CD14-positive monocyte (primary cell): ENCODE data around the gene PCDHA10. TPM values are rescaled to one million over a fixed set of nuclear protein-coding genes. Genes with fewer than 3 reads are reported as not detected.

Experiments used
- DNase-seq, 3 donors: peaks; one replicate each; pipeline ENCODE4 v3.0.0-alpha.2; 2011 to 2022
- H2AFZ ChIP-seq: 2 replicates; pipeline ENCODE4 v1.6.0; 2012; ENCODE audit warnings: mild to moderate bottlenecking, low read depth, low read length, inconsistent platforms; ENCODE audit not compliant: insufficient read depth, poor library complexity, severe bottlenecking
- H3K27ac ChIP-seq, 2 donors: 1 replicate in 1 of 2; 2 replicates in 1 of 2; pipeline ENCODE4 v1.5.1; 2012 to 2013; ENCODE audit warnings: low read length in 2 of 2, control low read depth in 1 of 2, inconsistent platforms in 1 of 2, low read depth in 1 of 2, mild to moderate bottlenecking in 1 of 2
- H3K27me3 ChIP-seq, 2 donors: one replicate each; pipeline versions ENCODE4 v1.6.0 to v1.6.1; 2011 to 2013; ENCODE audit warnings: low read length in 2 of 2; ENCODE audit not compliant: control insufficient read depth in 2 of 2, insufficient read depth in 2 of 2
- H3K36me3 ChIP-seq, 2 donors: replicated peaks in 1 of 2; 1 replicate in 1 of 2; 2 replicates in 1 of 2; pipeline versions ENCODE4 v1.5.1 to v1.6.1; 2012 to 2013; ENCODE audit warnings: low read length in 2 of 2, control low read depth in 1 of 2, inconsistent platforms in 1 of 2, mild to moderate bottlenecking in 1 of 2; ENCODE audit not compliant: insufficient read depth in 2 of 2, control insufficient read depth in 1 of 2
- H3K4me1 ChIP-seq, 2 donors: 1 replicate in 1 of 2; 2 replicates in 1 of 2; pipeline versions ENCODE4 v1.5.1 to v1.6.1; 2012 to 2013; ENCODE audit warnings: low read length in 2 of 2, control low read depth in 1 of 2, inconsistent platforms in 1 of 2, mild to moderate bottlenecking in 1 of 2, moderate library complexity in 1 of 2; ENCODE audit not compliant: insufficient read depth in 2 of 2, control insufficient read depth in 1 of 2
- H3K4me2 ChIP-seq: replicated peaks from 2 replicates; pipeline ENCODE3; 2012; ENCODE audit warnings: low read length, moderate library complexity, mild to moderate bottlenecking; ENCODE audit not compliant: poor library complexity, severe bottlenecking; ENCODE audit errors: extremely low read depth
- H3K4me3 ChIP-seq, 3 experiments: fragments of 200-600 bp in 1 of 3; sonication (generic) in 1 of 3; replicated peaks in 1 of 3; 1 replicate in 2 of 3; 2 replicates in 1 of 3; pipeline ENCODE4 v1.5.1; 2011 to 2013; ENCODE audit warnings: low read length in 3 of 3, mild to moderate bottlenecking in 3 of 3, control low read depth in 2 of 3, low read depth in 2 of 3, inconsistent platforms in 1 of 3, moderate library complexity in 1 of 3
- H3K79me2 ChIP-seq: 2 replicates; pipeline ENCODE4 v1.6.0; 2012; ENCODE audit warnings: mild to moderate bottlenecking, control low read depth, inconsistent platforms, low read length, moderate library complexity; ENCODE audit not compliant: insufficient read depth
- H3K9ac ChIP-seq: 2 replicates; pipeline ENCODE4 v1.6.0; 2017; ENCODE audit warnings: low read length, mild to moderate bottlenecking; ENCODE audit not compliant: insufficient read depth, poor library complexity, severe bottlenecking
- H3K9me3 ChIP-seq, 2 donors: replicated peaks in 1 of 2; 1 replicate in 1 of 2; 2 replicates in 1 of 2; pipeline versions ENCODE4 v1.5.1 to v1.6.1; 2012 to 2013; ENCODE audit warnings: low read length in 2 of 2, control low read depth in 1 of 2; ENCODE audit not compliant: control insufficient read depth in 1 of 2, insufficient read depth in 1 of 2
- H4K20me1 ChIP-seq: 2 replicates; pipeline ENCODE4 v1.6.0; 2012; ENCODE audit warnings: mild to moderate bottlenecking, low read length, control low read depth, moderate library complexity; ENCODE audit not compliant: insufficient read depth
- H3K27ac Mint-ChIP-seq, 7 donors: one replicate each; pipeline ENCODE4 v1.8.0; 2020; ENCODE audit warnings: mild to moderate bottlenecking in 7 of 7, mixed read lengths in 7 of 7, moderate library complexity in 6 of 7, inconsistent platforms in 2 of 7
- H3K27me3 Mint-ChIP-seq, 3 donors: one replicate each; pipeline ENCODE4 v1.8.0; 2021 to 2022; ENCODE audit warnings: low read depth in 3 of 3, mild to moderate bottlenecking in 3 of 3, mixed read lengths in 3 of 3, moderate library complexity in 3 of 3, inconsistent platforms in 1 of 3
- H3K36me3 Mint-ChIP-seq, 2 donors: one replicate each; pipeline ENCODE4 v1.8.0; 2020; ENCODE audit warnings: mixed read lengths in 2 of 2, inconsistent platforms in 1 of 2, mild to moderate bottlenecking in 1 of 2
- H3K4me1 Mint-ChIP-seq: one replicate; pipeline ENCODE4 v1.8.0; 2020; ENCODE audit warnings: mild to moderate bottlenecking, mixed read lengths
- H3K4me3 Mint-ChIP-seq, 2 donors: one replicate each; pipeline ENCODE4 v1.8.0; 2020; ENCODE audit warnings: mild to moderate bottlenecking in 2 of 2, mixed read lengths in 2 of 2, moderate library complexity in 1 of 2
- H3K9me3 Mint-ChIP-seq, 7 donors: one replicate each; pipeline ENCODE4 v1.8.0; 2020 to 2022; ENCODE audit warnings: mixed read lengths in 7 of 7, mild to moderate bottlenecking in 6 of 7, moderate library complexity in 6 of 7, inconsistent platforms in 2 of 7
- WGBS: methylation state at CpG from one replicate; pipeline ENCODE4 v1.1.5; 2013; ENCODE audit warnings: missing lambda C conversion rate; ENCODE audit not compliant: insufficient coverage; 5-methylcytosine and 5-hydroxymethylcytosine counted together
- intact Hi-C, 2 donors: fragments of 100-400 bp; cut with micrococcal nuclease; formaldehyde crosslinking; loops; one replicate each; pipeline versions ENCODE4 v1.15.0 to v1.15.1; 2023
- polyA plus RNA-seq, 3 donors: library from polyadenylated mRNA; depleted of rRNA in 1 of 3; unstranded in 2 of 3; stranded (reverse) in 1 of 3; fragments of 300-500 nt in 2 of 3; fragments of >200 nt in 1 of 3; fragmentation: Illumina TruSeq in 2 of 3; gene quantifications; 1 replicate in 2 of 3; 2 replicates in 1 of 3; pipeline ENCODE4 v1.2.3, GENCODE V29; 2012 to 2021
- TF ChIP-seq, protein P1 (sequence below): fragments of 200-600 bp; IDR thresholded peaks from one replicate; pipeline ENCODE4 v1.8.0; 2022; ENCODE audit warnings: antibody characterized with exemption, mild to moderate bottlenecking

The PCDHA10 gene
- polyA plus RNA-seq, 3 donors: not detected

DNA sequence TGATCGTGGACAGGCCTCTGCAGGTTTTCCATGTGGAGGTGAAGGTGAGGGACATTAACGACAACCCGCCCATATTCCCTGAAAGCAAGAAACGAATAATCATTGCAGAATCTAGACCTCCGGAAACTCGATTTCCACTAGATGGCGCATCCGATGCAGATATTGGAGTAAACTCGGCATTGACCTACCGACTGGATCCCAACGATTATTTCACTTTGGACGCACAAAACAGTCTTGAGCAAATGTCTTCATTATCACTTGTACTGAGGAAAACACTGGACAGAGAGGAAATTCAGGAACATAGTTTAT is 26.8 kb downstream of the PCDHA10 start:
- H3K36me3 Mint-ChIP-seq: no peaks in the 10 kb centered on the region
- Histone ChIP-seq H3K27ac (no peak overlapping the region), H3K27me3 (peaks cover 0 to 18% of the 10 kb centered on the region in 2 donors), H3K36me3 (no peaks in the 10 kb centered on the region), H3K79me2 (no peaks in the 10 kb centered on the region), H3K4me1 (no peaks in the 10 kb centered on the region), H3K4me3 (no peak overlapping the region), H4K20me1 (no peaks in the 10 kb centered on the region), H3K4me2 (no peak overlapping the region), H3K9me3 (peaks cover 35 to 43% of the 10 kb centered on the region in 2 donors), H3K9ac (no peak overlapping the region), H2AFZ (no peak overlapping the region)
- peaks cover 32 to 41% (median 36%) of the 10 kb centered on the region in 7 donors for H3K9me3 Mint-ChIP-seq
- peaks cover 2 to 32% (median 19%) of the 10 kb centered on the region in 3 donors for H3K27me3 Mint-ChIP-seq
- intact Hi-C loops: no loop called here
- H3K27ac Mint-ChIP-seq: no peak overlapping the region
- no peak for DNase-seq
- peak overlapping the region in 1 of 2 donors; percentile 37 for H3K4me3 Mint-ChIP-seq
- 37% methylated on average over 11 of the region's 12 CpGs for WGBS
- TF ChIP-seq, protein P1, sequence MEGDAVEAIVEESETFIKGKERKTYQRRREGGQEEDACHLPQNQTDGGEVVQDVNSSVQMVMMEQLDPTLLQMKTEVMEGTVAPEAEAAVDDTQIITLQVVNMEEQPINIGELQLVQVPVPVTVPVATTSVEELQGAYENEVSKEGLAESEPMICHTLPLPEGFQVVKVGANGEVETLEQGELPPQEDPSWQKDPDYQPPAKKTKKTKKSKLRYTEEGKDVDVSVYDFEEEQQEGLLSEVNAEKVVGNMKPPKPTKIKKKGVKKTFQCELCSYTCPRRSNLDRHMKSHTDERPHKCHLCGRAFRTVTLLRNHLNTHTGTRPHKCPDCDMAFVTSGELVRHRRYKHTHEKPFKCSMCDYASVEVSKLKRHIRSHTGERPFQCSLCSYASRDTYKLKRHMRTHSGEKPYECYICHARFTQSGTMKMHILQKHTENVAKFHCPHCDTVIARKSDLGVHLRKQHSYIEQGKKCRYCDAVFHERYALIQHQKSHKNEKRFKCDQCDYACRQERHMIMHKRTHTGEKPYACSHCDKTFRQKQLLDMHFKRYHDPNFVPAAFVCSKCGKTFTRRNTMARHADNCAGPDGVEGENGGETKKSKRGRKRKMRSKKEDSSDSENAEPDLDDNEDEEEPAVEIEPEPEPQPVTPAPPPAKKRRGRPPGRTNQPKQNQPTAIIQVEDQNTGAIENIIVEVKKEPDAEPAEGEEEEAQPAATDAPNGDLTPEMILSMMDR: no peak
- H3K4me1 Mint-ChIP-seq: no peaks in the 10 kb centered on the region

DNA sequence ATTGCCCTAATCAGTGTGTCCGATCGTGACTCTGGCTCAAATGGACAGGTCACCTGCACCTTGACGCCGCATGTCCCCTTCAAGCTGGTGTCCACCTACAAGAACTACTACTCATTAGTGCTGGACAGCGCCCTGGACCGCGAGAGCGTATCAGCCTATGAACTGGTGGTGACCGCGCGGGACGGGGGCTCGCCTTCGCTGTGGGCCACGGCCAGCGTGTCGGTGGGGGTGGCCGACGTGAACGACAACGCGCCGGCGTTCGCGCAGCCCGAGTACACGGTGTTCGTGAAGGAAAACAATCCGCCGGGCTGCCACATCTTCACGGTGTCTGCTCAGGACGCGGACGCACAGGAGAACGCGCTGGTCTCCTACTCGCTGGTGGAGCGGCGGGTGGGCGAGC is 27.7 kb downstream of the PCDHA10 start:
- Mint-ChIP-seq H3K27ac (no peak overlapping the region), H3K9me3 (peaks cover 32 to 45% (median 34%) of the 10 kb centered on the region in 7 donors), H3K36me3 (no peaks in the 10 kb centered on the region), H3K27me3 (peaks cover 2 to 32% (median 19%) of the 10 kb centered on the region in 3 donors), H3K4me3 (no peak overlapping the region), H3K4me1 (no peaks in the 10 kb centered on the region)
- intact Hi-C loops: no loop called here
- H3K9ac ChIP-seq: no peak overlapping the region
- H3K4me1 ChIP-seq: no peaks in the 10 kb centered on the region
- peaks cover 34 to 42% of the 10 kb centered on the region in 2 donors for H3K9me3 ChIP-seq
- H3K27me3 ChIP-seq: peaks cover 0 to 18% of the 10 kb centered on the region in 2 donors
- no peaks in the 10 kb centered on the region for H3K36me3 ChIP-seq
- WGBS: 41% methylated on average over 41 of the region's 41 CpGs
- TF ChIP-seq, protein P1: no peak
- no peak overlapping the region for H3K4me3 ChIP-seq
- DNase-seq: no peak
- no peak overlapping the region for H3K4me2 ChIP-seq
- no peaks in the 10 kb centered on the region for H3K79me2 ChIP-seq
- H4K20me1 ChIP-seq: no peaks in the 10 kb centered on the region
- no peak overlapping the region for H3K27ac ChIP-seq
- H2AFZ ChIP-seq: no peak overlapping the region
